Panc1 (cell line): ENCODE data around the gene SMC6.

Experiments
- TF ChIP-seq, protein P1 (sequence below): fragments of 450-650 bp; IDR thresholded peaks from 2 replicates; pipeline ENCODE4 v1.5.1; 2017; ENCODE audit warnings: mild to moderate bottlenecking
- TF ChIP-seq, protein P2 (sequence below), 2 experiments: IDR thresholded peaks; 2 replicates each; pipeline ENCODE4 v1.6.1; 2011 to 2012; ENCODE audit warnings: low read depth in 2 of 2, control low read depth in 1 of 2, low read length in 1 of 2, mild to moderate bottlenecking in 1 of 2, moderate library complexity in 1 of 2; ENCODE audit not compliant: insufficient read depth in 1 of 2

DNA sequence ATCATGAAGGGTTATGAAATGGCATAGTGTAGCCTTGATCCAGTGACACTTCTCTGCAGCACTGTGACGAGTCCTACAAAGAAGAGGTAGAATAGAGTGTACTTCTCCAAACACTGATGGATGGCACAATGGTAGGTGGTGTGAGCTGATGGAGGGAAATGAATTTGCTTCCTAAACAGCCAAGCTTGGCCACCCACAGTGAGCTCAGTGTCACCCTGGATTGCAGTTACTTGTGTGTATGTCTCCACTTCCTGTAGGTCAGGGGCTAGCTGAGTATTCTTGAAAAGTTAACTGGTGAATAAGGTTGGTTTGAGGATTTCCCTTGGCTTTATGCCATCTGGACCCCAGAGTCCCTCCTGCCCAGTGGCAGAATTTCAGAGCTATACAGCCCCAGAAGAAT is 137.2 kb downstream of the SMC6 start:
- TF ChIP-seq, protein P1, sequence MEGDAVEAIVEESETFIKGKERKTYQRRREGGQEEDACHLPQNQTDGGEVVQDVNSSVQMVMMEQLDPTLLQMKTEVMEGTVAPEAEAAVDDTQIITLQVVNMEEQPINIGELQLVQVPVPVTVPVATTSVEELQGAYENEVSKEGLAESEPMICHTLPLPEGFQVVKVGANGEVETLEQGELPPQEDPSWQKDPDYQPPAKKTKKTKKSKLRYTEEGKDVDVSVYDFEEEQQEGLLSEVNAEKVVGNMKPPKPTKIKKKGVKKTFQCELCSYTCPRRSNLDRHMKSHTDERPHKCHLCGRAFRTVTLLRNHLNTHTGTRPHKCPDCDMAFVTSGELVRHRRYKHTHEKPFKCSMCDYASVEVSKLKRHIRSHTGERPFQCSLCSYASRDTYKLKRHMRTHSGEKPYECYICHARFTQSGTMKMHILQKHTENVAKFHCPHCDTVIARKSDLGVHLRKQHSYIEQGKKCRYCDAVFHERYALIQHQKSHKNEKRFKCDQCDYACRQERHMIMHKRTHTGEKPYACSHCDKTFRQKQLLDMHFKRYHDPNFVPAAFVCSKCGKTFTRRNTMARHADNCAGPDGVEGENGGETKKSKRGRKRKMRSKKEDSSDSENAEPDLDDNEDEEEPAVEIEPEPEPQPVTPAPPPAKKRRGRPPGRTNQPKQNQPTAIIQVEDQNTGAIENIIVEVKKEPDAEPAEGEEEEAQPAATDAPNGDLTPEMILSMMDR: no peak
- TF ChIP-seq, protein P2, sequence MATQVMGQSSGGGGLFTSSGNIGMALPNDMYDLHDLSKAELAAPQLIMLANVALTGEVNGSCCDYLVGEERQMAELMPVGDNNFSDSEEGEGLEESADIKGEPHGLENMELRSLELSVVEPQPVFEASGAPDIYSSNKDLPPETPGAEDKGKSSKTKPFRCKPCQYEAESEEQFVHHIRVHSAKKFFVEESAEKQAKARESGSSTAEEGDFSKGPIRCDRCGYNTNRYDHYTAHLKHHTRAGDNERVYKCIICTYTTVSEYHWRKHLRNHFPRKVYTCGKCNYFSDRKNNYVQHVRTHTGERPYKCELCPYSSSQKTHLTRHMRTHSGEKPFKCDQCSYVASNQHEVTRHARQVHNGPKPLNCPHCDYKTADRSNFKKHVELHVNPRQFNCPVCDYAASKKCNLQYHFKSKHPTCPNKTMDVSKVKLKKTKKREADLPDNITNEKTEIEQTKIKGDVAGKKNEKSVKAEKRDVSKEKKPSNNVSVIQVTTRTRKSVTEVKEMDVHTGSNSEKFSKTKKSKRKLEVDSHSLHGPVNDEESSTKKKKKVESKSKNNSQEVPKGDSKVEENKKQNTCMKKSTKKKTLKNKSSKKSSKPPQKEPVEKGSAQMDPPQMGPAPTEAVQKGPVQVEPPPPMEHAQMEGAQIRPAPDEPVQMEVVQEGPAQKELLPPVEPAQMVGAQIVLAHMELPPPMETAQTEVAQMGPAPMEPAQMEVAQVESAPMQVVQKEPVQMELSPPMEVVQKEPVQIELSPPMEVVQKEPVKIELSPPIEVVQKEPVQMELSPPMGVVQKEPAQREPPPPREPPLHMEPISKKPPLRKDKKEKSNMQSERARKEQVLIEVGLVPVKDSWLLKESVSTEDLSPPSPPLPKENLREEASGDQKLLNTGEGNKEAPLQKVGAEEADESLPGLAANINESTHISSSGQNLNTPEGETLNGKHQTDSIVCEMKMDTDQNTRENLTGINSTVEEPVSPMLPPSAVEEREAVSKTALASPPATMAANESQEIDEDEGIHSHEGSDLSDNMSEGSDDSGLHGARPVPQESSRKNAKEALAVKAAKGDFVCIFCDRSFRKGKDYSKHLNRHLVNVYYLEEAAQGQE (IDR thresholded peaks at IDR 0.05; ENCODE audit: insufficient read depth in 1 of 2, low read depth in 2 of 2, low read length in 1 of 2): no peak
